ENCODE results near the gene AFF3.
"Not testable (repeated sequence)": the region's sequence is repeated elsewhere in the genome, so short reads cannot be mapped to it uniquely, and the experiment has no call there.

Gene AFF3

GRCh38 chr2:99507937-99508818 lies 634.2 kb downstream of the AFF3 start:
- TF ChIP-seq CTCF (conservative IDR thresholded peaks at IDR 0.05; ENCODE audit: low read depth): no peak
- CTCF ChIA-PET: no interaction called here
- H3K27ac ChIP-seq: no peak overlapping the region
- DNase-seq (ENCODE audit: low spot score): no peak
- POLR2A ChIA-PET (ENCODE audit: low non-redundant PET): interaction anchor here (0.6 kb wide), 1 partner anchor 18 kb away, joined by 3 read pairs; the partner anchor contains the start of gene REV1

- ChIA-PET CTCF (no interaction called here), POLR2A (ENCODE audit: low non-redundant PET) (no interaction called here)
- DNase-seq (ENCODE audit: low spot score): no peak
- TF ChIP-seq CTCF (conservative IDR thresholded peaks at IDR 0.05; ENCODE audit: low read depth): no peak
- H3K27ac ChIP-seq: no peak overlapping the region
Observed at GRCh38 chr2:99504844-99505584, 637.4 kb downstream of the AFF3 start.

DNA sequence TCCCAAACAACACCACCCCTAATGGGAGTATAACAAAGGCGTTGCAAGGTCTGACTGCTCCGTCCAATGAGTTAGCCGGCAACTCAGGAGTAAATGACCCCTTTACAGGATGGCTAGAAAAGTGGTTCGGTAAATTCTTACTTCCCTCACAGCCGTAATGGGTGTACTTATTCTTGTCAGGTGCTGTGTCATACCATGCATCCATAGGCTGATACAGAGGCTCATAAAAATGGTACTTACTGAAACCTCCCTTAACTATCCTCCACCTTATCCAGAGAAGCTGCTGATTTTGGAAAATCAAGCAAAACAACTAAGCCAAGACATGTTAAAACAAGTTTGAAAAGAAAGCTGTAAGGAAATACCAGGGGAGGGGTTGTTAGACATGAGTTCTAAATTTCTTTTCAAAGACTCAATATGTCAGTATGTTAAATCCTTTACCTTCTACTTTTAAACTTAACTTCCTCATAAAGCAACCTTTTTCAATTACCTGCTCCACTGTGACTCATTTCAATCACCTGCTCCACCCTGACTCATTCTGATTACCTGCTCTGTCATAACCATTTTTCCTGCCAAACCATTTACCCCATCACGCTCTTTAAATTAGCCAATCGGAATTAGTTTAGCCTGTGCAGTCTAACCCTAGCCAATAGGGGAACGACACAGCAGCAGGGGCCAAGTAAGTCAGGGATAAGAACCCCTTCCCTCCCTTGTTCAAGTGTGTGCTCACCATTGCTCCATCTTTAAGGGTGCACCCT lies 638.6 kb downstream of the AFF3 start:
- H3K27ac ChIP-seq; POLR2A ChIA-PET (ENCODE audit: low non-redundant PET): not testable (repeated sequence)
- DNase-seq (ENCODE audit: low spot score): peak; percentile 59
- CTCF ChIA-PET: interaction anchor here (0.6 kb wide), 1 partner anchor 1822 kb away, joined by 3 read pairs; no protein-coding TSS in a partner anchor

GRCh38 chr2:99496021-99496420 lies 646.4 kb downstream of the AFF3 start:
- POLR2A ChIA-PET (ENCODE audit: low non-redundant PET): no interaction called here
- no peak for TF ChIP-seq CTCF (conservative IDR thresholded peaks at IDR 0.05; ENCODE audit: low read depth)
- DNase-seq (ENCODE audit: low spot score): no peak
- no peak overlapping the region for H3K27ac ChIP-seq
- CTCF ChIA-PET: no interaction called here
